ENCODE results near the gene PLBD2.

DNA sequence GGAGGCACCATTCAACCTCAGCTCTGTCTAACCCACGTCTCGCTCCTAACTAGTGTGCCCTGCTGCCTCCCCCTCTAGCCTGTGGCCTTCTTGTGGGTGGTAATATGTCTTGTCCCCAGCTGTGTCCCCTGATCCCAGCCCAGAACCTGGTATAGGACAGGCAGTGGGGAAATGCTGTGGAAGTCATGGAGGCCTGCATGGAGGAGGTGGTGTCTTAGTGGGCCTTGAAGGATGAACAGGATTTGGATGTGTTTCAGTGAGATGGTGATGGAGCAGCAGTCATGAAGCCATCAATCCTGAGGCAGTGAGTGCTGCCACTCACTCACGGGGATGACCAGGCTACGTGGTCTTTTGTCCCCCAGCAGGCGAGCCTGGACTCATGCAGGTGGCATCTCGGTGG, 13.4 kb downstream of the PLBD2 start:
- TF ChIP-seq, protein P1, sequence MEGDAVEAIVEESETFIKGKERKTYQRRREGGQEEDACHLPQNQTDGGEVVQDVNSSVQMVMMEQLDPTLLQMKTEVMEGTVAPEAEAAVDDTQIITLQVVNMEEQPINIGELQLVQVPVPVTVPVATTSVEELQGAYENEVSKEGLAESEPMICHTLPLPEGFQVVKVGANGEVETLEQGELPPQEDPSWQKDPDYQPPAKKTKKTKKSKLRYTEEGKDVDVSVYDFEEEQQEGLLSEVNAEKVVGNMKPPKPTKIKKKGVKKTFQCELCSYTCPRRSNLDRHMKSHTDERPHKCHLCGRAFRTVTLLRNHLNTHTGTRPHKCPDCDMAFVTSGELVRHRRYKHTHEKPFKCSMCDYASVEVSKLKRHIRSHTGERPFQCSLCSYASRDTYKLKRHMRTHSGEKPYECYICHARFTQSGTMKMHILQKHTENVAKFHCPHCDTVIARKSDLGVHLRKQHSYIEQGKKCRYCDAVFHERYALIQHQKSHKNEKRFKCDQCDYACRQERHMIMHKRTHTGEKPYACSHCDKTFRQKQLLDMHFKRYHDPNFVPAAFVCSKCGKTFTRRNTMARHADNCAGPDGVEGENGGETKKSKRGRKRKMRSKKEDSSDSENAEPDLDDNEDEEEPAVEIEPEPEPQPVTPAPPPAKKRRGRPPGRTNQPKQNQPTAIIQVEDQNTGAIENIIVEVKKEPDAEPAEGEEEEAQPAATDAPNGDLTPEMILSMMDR (conservative IDR thresholded peaks at IDR 0.05 in 1 of 2, IDR thresholded peaks at IDR 0.05 in 1 of 2; ENCODE audit: low read depth in 1 of 2, low read length in 2 of 2): no peak
- TF ChIP-seq EZH2 (IDR thresholded peaks at IDR 0.05; ENCODE audit: low read length, missing control alignments): no peak
